IMR-90 (cell line): ENCODE results near the gene EYS. TPM values are rescaled to one million over a fixed set of nuclear protein-coding genes. Genes with fewer than 3 reads are reported as not detected.
"Not testable (repeated sequence)": the region's sequence is repeated elsewhere in the genome, so short reads cannot be mapped to it uniquely, and the experiment has no call there.

ENCODE experiments used
- ATAC-seq: fragments of 200-7000 bp; cut with Tn5 transposase; 2 replicates; pipeline ENCODE4 v1.9.1; 2020; ENCODE audit warnings: low read depth, mild to moderate bottlenecking, moderate library complexity
- BruUV-seq: library from RNA; stranded (reverse); fragments of 400-500 nt; replicated peaks from 2 replicates; lab custom pipeline; 2021; lab: Mats Ljungman, UMichigan
- CTCF ChIA-PET: fragments of 300-600 bp; formaldehyde crosslinking; extraction: SDS; loops from one replicate; lab custom pipeline; 2021; ENCODE audit warnings: antibody characterized with exemption; lab: Yijun Ruan, JAX
- POLR2A ChIA-PET: fragments of 300-600 bp; sonication (Branson Sonifier 250); formaldehyde crosslinking; loops from one replicate; lab custom pipeline; 2022; ENCODE audit warnings: antibody characterized with exemption; ENCODE audit not compliant: unreplicated experiment; lab: Charles Lee
- DNase-seq: peaks from one replicate; pipeline ENCODE4 v3.0.0; 2013
- H2AFZ ChIP-seq: replicated peaks from 2 replicates; pipeline ENCODE3; 2013; ENCODE audit warnings: low read length, mild to moderate bottlenecking; ENCODE audit not compliant: poor library complexity
- H2AK5ac ChIP-seq: 2 replicates; pipeline ENCODE4 v1.6.1; 2013; ENCODE audit warnings: low read depth, low read length, inconsistent platforms
- H2AK9ac ChIP-seq: replicated peaks from 2 replicates; pipeline ENCODE3; 2013; ENCODE audit warnings: mild to moderate bottlenecking, low read depth, low read length, moderate library complexity; ENCODE audit not compliant: poor library complexity
- H2BK120ac ChIP-seq: 2 replicates; pipeline ENCODE4 v1.6.1; 2013; ENCODE audit warnings: low read depth, low read length, inconsistent platforms
- H2BK15ac ChIP-seq: 3 replicates; pipeline ENCODE4 v1.6.1; 2013; ENCODE audit warnings: low read depth, low read length, inconsistent platforms
- H2BK20ac ChIP-seq: 2 replicates; pipeline ENCODE4 v1.6.1; 2013; ENCODE audit warnings: low read depth, mild to moderate bottlenecking, inconsistent platforms, low read length, moderate library complexity
- H2BK5ac ChIP-seq: 2 replicates; pipeline ENCODE4 v1.6.1; 2013; ENCODE audit warnings: mild to moderate bottlenecking, low read depth, low read length, inconsistent platforms; ENCODE audit not compliant: poor library complexity, severe bottlenecking
- H3K14ac ChIP-seq: replicated peaks from 2 replicates; pipeline ENCODE4 v1.6.1; 2013; ENCODE audit warnings: low read depth, low read length, inconsistent platforms
- H3K18ac ChIP-seq: 2 replicates; pipeline ENCODE4 v1.6.1; 2013; ENCODE audit warnings: low read depth, low read length, control low read depth
- H3K23ac ChIP-seq: 2 replicates; pipeline ENCODE4 v1.6.1; 2013; ENCODE audit warnings: low read depth, low read length, inconsistent platforms
- H3K27ac ChIP-seq: 2 replicates; pipeline ENCODE4 v1.5.1; 2013; ENCODE audit warnings: mild to moderate bottlenecking, control low read depth, low read length; ENCODE audit not compliant: insufficient read depth
- H3K27me3 ChIP-seq: 2 replicates; pipeline ENCODE4 v1.6.1; 2013; ENCODE audit warnings: low read length; ENCODE audit not compliant: control insufficient read depth, insufficient read depth
- H3K36me3 ChIP-seq: 2 replicates; pipeline ENCODE4 v1.6.1; 2013; ENCODE audit warnings: low read length, mixed read lengths; ENCODE audit not compliant: control insufficient read depth, insufficient read depth
- H3K4ac ChIP-seq: 2 replicates; pipeline ENCODE4 v1.6.1; 2013; ENCODE audit warnings: low read depth, low read length, inconsistent platforms
- H3K4me1 ChIP-seq: 2 replicates; pipeline ENCODE4 v1.6.1; 2013; ENCODE audit warnings: low read length, mixed read lengths; ENCODE audit not compliant: control insufficient read depth, insufficient read depth
- H3K4me2 ChIP-seq: 2 replicates; pipeline ENCODE4 v1.6.1; 2013; ENCODE audit warnings: low read depth, mild to moderate bottlenecking, control low read depth, low read length, moderate library complexity
- H3K4me3 ChIP-seq: 2 replicates; pipeline ENCODE4 v1.5.1; 2013; ENCODE audit warnings: low read depth, mild to moderate bottlenecking, control low read depth, low read length, moderate library complexity; ENCODE audit not compliant: insufficient read depth
- H3K56ac ChIP-seq: 2 replicates; pipeline ENCODE4 v1.6.1; 2013; ENCODE audit warnings: low read length, inconsistent platforms; ENCODE audit not compliant: insufficient read depth; ENCODE audit errors: extremely low read depth
- H3K79me1 ChIP-seq, 2 experiments: 2 replicates each; pipeline ENCODE4 v1.6.1; 2013; ENCODE audit warnings: low read length in 2 of 2, inconsistent platforms in 1 of 2, low read depth in 1 of 2
- H3K9ac ChIP-seq: 2 replicates; pipeline ENCODE4 v1.6.1; 2013; ENCODE audit warnings: low read depth, low read length, control low read depth
- H3K9me1 ChIP-seq: 2 replicates; pipeline ENCODE4 v1.6.1; 2013; ENCODE audit warnings: low read length, inconsistent platforms; ENCODE audit not compliant: insufficient read depth
- H3K9me3 ChIP-seq: 2 replicates; pipeline ENCODE4 v1.6.1; 2013; ENCODE audit warnings: low read length; ENCODE audit not compliant: control insufficient read depth, insufficient read depth
- H4K20me1 ChIP-seq: 2 replicates; pipeline ENCODE4 v1.6.1; 2013; ENCODE audit warnings: low read length, inconsistent platforms; ENCODE audit not compliant: insufficient read depth
- H4K5ac ChIP-seq: 2 replicates; pipeline ENCODE4 v1.6.1; 2013; ENCODE audit warnings: mild to moderate bottlenecking, low read depth, low read length, control low read depth
- H4K8ac ChIP-seq, 2 experiments: 2 replicates each; pipeline ENCODE4 v1.6.1; 2013; ENCODE audit warnings: low read depth in 2 of 2, low read length in 2 of 2, control low read depth in 1 of 2, inconsistent platforms in 1 of 2
- H4K91ac ChIP-seq: 2 replicates; pipeline ENCODE4 v1.6.1; 2013; ENCODE audit warnings: low read depth, low read length, inconsistent platforms; ENCODE audit not compliant: insufficient read depth
- WGBS, 2 experiments: methylation state at CpG; one replicate each; pipeline versions ENCODE4 v1.1.5 to v1.1.7; 2013; ENCODE audit warnings: missing lambda C conversion rate in 2 of 2; ENCODE audit not compliant: insufficient read length in 1 of 2; ENCODE audit errors: extremely low coverage in 2 of 2; 5-methylcytosine and 5-hydroxymethylcytosine counted together
- dilution Hi-C: fragments of 300-500 bp; cut with HindIII; formaldehyde crosslinking; loops from one replicate; pipeline ENCODE4 v1.14.3; 2018; ENCODE audit warnings: low sequenced_read_pairs; ENCODE audit not compliant: unreplicated experiment
- in situ Hi-C: fragments of 300-500 bp; cut with MboI; formaldehyde crosslinking; loops from 3 replicates; pipeline ENCODE4 v1.14.3; 2019; ENCODE audit warnings: low sequenced_read_pairs, inconsistent platforms, mixed read lengths
- intact Hi-C: fragments of 100-400 bp; cut with micrococcal nuclease; formaldehyde crosslinking; loops from 2 replicates; pipeline ENCODE4 v1.10.0; 2022
- polyA plus RNA-seq, 3 experiments: library from polyadenylated mRNA; depleted of rRNA; stranded (reverse); fragments of >200 nt; gene quantifications; 2 replicates each; pipeline ENCODE4 v1.2.3, GENCODE V29; 2012; ENCODE audit warnings: low replicate concordance in 1 of 3
- total RNA-seq: library from RNA; depleted of rRNA; stranded (reverse); fragments of >200 nt; gene quantifications from 2 replicates; pipeline ENCODE4 v1.2.3, GENCODE V29; 2012

The EYS gene
- total and polyA plus RNA-seq, 2 of the 4 experiments (the other 2 are of a cell fraction): under 0.01 TPM; not detected in 1

DNA sequence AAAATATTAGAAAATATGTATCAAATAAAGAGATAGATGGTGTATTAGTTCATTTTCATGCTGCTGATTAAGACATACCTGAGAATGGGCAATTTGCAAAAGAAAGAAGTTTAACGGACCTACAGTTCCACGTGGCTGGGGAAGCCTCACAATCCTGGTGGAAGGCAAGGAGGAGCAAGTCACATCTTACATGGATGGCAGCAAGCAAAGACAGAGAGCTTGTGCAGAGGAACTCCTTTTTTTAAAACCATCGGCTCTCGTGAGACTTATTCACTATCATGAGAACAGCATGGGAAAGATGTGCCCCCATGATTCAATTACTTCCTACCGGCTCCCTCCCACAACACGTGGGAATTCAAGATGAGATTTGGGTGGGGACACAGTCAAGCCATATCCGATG, 223.4 kb downstream of the EYS start:
- intact Hi-C loops, H2AFZ ChIP-seq, H4K20me1 ChIP-seq, H4K8ac ChIP-seq, H3K4me1 ChIP-seq, H3K4me3 ChIP-seq, CTCF ChIA-PET, H3K18ac ChIP-seq, H4K91ac ChIP-seq, H2AK9ac ChIP-seq, H2AK5ac ChIP-seq, H2BK120ac ChIP-seq, H4K5ac ChIP-seq, H3K56ac ChIP-seq, H3K4me2 ChIP-seq, H3K14ac ChIP-seq, H3K9me3 ChIP-seq, H2BK15ac ChIP-seq, H3K23ac ChIP-seq, H3K36me3 ChIP-seq, dilution Hi-C loops, H3K9me1 ChIP-seq, H3K4ac ChIP-seq, H2BK5ac ChIP-seq, H3K9ac ChIP-seq, H2BK20ac ChIP-seq, POLR2A ChIA-PET, BruUV-seq, ATAC-seq, H3K27me3 ChIP-seq, in situ Hi-C loops, H3K79me1 ChIP-seq, H3K27ac ChIP-seq, DNase-seq: not testable (repeated sequence)
- WGBS, 2 experiments: 55% methylated on average over 2 of the region's 7 CpGs; no CpG with 5 or more reads in 1 of the 2 experiments
